NCI-H2171 (cell line): Measurements from ENCODE around the gene MID1.

Experiments used
- DNase-seq: peaks from one replicate; lab custom pipeline; 2025; lab: John Stamatoyannopoulos, UW

Gene MID1

GRCh38 chrX:10531927-10532326 lies 88.5 kb downstream of the MID1 start:
- no peak for DNase-seq

GRCh38 chrX:10529344-10529743 lies 91.0 kb downstream of the MID1 start:
- no peak for DNase-seq

DNA sequence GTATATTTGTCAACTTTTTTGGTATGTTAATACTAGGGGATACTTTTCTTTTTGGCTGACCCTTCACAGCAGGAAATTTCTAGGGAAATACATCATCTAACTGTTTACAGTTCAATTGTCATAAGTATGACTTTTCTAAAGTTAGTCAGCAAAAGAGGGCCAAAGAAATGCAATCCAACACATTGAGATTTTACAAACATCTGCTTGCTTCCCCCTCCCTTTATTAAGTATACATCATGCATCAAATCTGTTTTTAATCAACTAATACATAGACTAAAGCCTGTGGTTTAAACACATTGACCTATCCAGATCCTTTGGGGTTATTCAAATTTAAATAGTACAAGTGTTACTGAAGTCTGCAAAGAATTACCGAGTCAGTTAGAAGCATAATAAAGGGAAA lies 93.9 kb downstream of the MID1 start:
- no peak for DNase-seq

DNA sequence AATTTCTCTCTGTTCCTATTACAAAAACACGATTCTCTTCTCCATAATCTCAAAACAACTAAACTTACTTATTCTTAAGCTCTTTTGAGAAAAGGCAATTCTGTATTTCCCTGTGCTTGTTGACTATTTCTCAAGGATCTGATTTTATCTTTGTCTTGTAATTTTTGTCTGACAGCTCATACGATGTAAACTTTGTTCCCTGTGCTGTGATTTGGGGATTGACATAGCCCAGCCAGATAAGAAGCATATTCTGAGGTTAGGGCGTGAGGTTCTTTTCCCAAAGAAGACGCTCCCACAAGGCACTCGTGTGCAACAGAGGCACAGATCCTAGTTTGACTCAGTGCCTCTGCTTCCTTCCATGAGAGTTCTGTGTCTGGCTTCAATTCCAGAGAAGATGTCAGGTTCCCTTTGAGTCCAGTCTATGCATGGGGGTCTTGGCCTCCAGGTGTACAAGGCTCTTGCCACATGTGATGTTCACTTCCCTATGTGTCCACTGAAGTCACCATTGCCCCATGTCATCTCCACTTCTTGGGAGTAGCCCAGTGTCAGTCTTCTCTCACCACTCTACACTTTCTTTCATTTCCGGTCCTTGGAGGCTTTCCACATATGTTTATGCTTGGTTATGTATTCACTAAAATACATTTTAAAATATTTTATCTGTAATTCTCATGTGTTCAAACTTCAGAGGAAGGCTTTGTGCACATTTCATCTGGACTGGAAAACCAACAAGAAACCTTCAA lies 94.8 kb downstream of the MID1 start:
- DNase-seq, result no peak

DNA sequence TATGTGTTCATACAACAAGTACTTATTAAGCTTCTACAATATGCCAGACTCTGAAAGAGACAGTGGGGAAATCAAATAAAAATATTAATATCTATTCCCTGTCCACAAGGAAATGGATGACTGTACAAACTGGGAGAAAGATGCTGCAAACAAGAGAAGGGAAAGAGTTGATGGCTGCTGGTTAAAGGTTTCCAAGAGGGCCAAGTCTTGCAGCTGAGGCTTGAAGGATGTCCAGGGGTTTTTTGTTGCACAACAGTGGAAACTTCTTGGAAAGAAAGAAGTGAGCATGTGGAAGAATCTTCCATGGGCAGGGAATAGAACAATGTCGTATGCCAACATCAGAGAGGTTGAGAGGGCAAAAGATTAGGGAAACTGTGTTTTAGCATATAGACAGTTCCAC lies 95.8 kb downstream of the MID1 start:
- no peak for DNase-seq

DNA sequence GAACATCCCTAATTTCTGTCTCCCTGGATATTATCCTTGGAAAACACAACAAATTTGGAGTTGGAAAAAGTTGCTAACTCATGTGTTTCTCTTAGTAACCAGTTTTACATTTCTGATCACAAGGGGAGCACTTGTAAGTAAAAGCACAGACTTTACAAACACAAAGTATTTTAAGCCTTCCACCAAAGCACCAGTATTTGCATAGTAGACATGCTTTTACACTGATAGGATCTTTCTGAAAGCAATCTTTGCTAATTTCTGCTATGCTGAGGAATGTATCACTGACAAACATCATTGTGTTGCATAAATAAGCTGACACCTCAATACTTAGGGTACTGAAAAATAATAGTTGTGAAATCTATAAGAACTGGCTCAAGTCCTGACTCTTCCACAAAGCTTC lies 100.6 kb downstream of the MID1 start:
- DNase-seq, result no peak

DNA sequence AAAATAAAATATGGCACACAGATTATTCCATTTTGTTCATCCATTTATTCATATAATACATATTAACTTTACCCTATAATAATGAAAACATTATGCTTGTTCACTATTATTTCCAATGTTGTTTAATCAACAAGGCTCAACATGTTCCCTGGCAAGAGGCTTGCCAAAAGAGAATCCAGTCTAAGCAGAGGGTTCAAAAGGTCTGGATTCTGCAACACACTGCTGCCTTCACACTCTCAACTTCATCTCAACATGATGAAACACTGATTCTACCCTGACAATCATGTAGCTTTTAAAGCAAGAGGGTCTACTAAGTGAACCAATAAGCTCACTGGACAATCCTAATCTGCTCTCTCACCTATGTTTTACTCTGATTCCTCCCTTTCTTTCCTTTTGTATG lies 101.1 kb downstream of the MID1 start:
- DNase-seq, result no peak

- no peak for DNase-seq
Measured at GRCh38 chrX:10518073-10518472, 102.3 kb downstream of the MID1 start.

- DNase-seq, result no peak
Measured at GRCh38 chrX:10516781-10517322, 103.5 kb downstream of the MID1 start.

DNA sequence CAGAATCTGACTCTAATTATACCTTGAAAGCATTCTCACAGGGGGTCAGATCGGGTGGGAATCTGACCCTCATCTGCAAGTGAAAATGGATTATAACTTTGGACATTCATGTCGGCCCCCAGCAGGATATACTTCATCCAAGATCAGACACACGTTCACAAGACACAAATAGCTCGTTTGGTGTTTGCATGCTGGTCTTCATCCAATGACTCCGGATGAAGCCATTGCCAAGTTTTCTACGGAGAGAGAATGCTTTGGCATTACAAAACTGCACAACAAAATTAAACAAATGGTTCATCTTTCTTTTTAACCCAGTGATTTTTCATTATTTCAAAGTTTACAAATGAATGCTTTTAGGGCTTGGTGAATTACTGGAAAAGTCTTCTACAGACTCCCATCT lies 105.5 kb downstream of the MID1 start:
- no peak for DNase-seq

DNA sequence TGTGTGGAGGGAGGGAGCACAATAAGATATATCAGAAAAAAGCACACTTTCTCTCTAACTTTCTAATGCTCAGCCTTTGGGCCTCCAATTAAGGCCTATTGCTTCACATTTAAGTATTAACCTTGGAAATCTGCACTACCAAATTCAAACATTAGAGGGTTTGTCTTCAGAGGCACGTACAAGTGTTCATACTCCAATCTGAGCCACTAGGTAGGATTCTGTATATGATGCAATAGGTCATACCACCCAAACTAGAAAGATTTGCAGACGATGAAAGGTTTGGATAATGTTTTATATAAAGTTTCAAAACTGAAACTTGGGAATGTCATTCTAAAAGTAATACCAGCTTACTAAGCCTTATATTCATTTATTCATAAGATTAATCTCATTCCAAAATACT lies 106.4 kb downstream of the MID1 start:
- no peak for DNase-seq

- no peak for DNase-seq
Measured at GRCh38 chrX:10512741-10513140, 107.6 kb downstream of the MID1 start.

GRCh38 chrX:10512258-10512657 lies 108.1 kb downstream of the MID1 start:
- no peak for DNase-seq

GRCh38 chrX:10509397-10509796 lies 111.0 kb downstream of the MID1 start:
- DNase-seq, result no peak

DNA sequence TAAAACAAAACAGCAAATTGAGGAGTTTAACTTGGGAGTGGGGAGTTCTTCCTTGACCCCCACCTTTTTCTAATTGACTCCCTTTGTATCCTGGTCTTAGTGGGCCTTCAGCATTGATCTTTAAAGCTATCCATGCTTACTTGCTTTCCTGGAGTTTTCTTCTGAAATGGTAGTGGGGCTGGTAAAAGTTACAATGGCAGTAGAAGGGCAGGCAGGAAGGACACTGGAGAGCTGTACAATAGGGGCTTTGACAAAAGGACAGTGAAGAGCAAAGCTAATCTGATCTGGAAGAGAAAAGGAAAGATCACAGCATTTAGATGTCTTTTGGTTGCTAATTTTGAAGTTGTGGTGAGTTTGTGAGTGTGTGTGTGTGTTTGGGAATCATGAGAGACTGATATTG lies 111.5 kb downstream of the MID1 start:
- no peak for DNase-seq

- no peak for DNase-seq
Measured at GRCh38 chrX:10507876-10508275, 112.5 kb downstream of the MID1 start.

DNA sequence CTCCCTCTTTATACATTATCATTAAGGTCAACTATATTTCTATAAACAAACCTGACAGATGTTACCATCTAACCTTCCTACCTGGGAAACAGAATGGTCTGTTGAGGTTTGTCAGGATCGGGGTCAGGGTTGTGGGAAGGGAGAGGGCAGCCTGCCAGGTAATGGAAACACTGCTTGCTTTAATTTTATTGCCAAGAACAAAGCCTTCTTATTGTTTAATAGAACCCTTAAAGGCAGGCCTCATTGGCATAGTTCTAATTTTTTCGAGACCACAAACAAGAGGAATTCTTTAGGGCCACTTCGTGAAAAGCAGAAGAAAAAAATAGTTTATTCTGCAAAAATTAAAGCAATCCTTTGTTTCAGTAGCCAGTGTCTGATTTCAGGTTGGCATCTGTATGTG lies 113.2 kb downstream of the MID1 start:
- no peak for DNase-seq

- DNase-seq, result no peak
Measured at GRCh38 chrX:10506781-10507180, 113.6 kb downstream of the MID1 start.

GRCh38 chrX:10505726-10506125 lies 114.7 kb downstream of the MID1 start:
- no peak for DNase-seq

DNA sequence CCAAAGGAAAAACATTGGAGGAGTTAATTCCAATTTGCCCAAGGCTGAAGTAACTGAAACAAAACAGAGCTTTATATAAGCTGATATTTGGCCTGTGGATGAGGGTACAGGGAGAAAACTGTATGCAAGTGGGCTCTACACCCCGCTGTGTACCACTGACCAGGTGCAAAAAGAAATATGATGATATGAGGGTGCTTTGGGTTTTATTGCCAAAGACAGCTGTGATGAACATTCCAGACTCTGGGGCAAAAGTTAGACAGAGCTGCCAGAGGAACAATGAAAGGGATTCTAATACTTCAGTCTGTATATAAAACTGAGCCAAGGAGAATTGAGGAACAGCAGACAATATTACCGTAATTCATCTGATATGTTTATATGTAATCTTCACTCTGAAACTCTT lies 117.4 kb downstream of the MID1 start:
- DNase-seq, result no peak

- no peak for DNase-seq
Measured at GRCh38 chrX:10501611-10502010, 118.8 kb downstream of the MID1 start.

- no peak for DNase-seq
Measured at GRCh38 chrX:10496345-10496965, 123.9 kb downstream of the MID1 start.

GRCh38 chrX:10495677-10496076 lies 124.7 kb downstream of the MID1 start:
- no peak for DNase-seq

GRCh38 chrX:10492250-10492649 lies 128.1 kb downstream of the MID1 start:
- DNase-seq, result no peak
